ENCODE measurements around the gene OR6B2. TPM values are rescaled to one million over a fixed set of nuclear protein-coding genes. Genes with fewer than 3 reads are reported as not detected.

The OR6B2 gene
- total RNA-seq, 1 donor from 2014 or later: not detected

DNA sequence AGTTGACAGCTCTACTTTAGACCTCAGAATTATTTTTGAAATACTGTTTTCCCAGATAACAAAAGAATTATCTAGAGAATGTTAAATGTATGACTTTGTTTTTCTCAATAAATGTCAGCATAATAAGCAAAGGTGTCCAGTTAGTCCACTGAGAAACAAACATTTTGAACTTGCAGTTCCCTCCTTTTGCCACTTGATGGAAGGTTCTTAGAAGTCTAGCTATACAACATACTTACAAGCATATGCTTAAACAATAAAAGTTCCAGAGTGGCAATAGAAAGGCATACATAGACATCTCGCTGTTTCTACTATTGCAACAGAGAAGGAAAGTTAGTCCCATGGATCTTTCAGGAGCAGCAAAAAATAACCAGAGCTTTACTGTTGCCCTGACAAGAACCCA, 16.9 kb downstream of the OR6B2 start:
- Mint-ChIP-seq H3K27me3 (ENCODE audit: unreplicated experiment) (no peaks in the 10 kb centered on the region), H3K4me3 (ENCODE audit: unreplicated experiment) (no peak overlapping the region), H3K27ac (ENCODE audit: unreplicated experiment) (no peak overlapping the region), H3K9me3 (ENCODE audit: unreplicated experiment) (no peaks in the 10 kb centered on the region), H3K36me3 (ENCODE audit: unreplicated experiment) (peaks cover 57% of the 10 kb centered on the region), H3K4me1 (ENCODE audit: unreplicated experiment) (no peaks in the 10 kb centered on the region)
- TF ChIP-seq, protein P1, sequence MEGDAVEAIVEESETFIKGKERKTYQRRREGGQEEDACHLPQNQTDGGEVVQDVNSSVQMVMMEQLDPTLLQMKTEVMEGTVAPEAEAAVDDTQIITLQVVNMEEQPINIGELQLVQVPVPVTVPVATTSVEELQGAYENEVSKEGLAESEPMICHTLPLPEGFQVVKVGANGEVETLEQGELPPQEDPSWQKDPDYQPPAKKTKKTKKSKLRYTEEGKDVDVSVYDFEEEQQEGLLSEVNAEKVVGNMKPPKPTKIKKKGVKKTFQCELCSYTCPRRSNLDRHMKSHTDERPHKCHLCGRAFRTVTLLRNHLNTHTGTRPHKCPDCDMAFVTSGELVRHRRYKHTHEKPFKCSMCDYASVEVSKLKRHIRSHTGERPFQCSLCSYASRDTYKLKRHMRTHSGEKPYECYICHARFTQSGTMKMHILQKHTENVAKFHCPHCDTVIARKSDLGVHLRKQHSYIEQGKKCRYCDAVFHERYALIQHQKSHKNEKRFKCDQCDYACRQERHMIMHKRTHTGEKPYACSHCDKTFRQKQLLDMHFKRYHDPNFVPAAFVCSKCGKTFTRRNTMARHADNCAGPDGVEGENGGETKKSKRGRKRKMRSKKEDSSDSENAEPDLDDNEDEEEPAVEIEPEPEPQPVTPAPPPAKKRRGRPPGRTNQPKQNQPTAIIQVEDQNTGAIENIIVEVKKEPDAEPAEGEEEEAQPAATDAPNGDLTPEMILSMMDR (IDR thresholded peaks at IDR 0.05): peak; percentile 37
- no peak for DNase-seq (ENCODE audit: extremely low spot score, unreplicated experiment)

DNA sequence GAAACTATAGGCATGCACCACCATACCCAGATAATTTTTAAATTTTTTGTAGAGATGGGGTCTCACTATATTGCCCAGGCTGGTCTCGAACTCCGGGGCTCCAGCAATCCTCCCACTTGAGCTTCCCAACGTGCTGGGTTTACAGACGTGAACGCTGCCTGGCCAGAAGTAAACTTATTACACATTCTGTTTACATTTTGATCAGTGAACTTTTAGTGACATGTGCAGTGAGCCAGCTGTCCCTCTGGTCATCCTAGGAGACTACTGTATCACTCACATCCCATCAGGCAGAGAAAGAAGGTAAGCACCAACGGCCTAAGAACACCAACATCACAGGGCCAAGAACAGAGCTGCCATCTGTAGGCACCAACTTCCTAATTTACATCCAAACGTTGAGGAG, 27.2 kb downstream of the OR6B2 start:
- TF ChIP-seq, protein P1 (IDR thresholded peaks at IDR 0.05): no peak
- no peak overlapping the region for H3K4me3 Mint-ChIP-seq (ENCODE audit: unreplicated experiment)
- no peak for DNase-seq (ENCODE audit: extremely low spot score, unreplicated experiment)
- H3K27me3 Mint-ChIP-seq (ENCODE audit: unreplicated experiment): no peaks in the 10 kb centered on the region
- H3K4me1 Mint-ChIP-seq (ENCODE audit: unreplicated experiment): no peaks in the 10 kb centered on the region
- no peaks in the 10 kb centered on the region for H3K9me3 Mint-ChIP-seq (ENCODE audit: unreplicated experiment)
- peaks cover 27% of the 10 kb centered on the region for H3K36me3 Mint-ChIP-seq (ENCODE audit: unreplicated experiment)
- no peak overlapping the region for H3K27ac Mint-ChIP-seq (ENCODE audit: unreplicated experiment)

DNA sequence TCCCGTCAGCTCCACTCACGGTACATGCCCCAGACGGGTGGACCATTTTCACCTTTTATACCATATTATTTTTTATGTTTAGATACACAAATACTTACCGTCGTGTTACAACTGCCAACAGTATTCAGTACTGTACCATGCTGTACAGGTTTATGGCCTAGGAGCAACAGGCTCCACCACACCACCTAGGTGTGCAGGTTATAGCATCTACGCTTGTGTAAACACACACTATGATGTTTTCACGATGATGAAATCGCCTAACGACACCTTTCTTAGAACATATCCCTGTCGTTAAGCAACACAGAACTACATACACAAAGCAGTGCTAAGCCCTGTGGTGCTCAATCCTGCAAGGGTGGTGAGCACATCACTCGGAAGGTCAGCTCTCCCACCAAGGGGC, 29.6 kb downstream of the OR6B2 start:
- Mint-ChIP-seq H3K4me3 (ENCODE audit: unreplicated experiment) (no peak overlapping the region), H3K4me1 (ENCODE audit: unreplicated experiment) (peaks cover 3% of the 10 kb centered on the region), H3K9me3 (ENCODE audit: unreplicated experiment) (no peaks in the 10 kb centered on the region), H3K27me3 (ENCODE audit: unreplicated experiment) (no peaks in the 10 kb centered on the region), H3K36me3 (ENCODE audit: unreplicated experiment) (peaks cover 26% of the 10 kb centered on the region), H3K27ac (ENCODE audit: unreplicated experiment) (no peak overlapping the region)
- TF ChIP-seq, protein P1 (IDR thresholded peaks at IDR 0.05): no peak
- DNase-seq (ENCODE audit: extremely low spot score, unreplicated experiment): no peak

DNA sequence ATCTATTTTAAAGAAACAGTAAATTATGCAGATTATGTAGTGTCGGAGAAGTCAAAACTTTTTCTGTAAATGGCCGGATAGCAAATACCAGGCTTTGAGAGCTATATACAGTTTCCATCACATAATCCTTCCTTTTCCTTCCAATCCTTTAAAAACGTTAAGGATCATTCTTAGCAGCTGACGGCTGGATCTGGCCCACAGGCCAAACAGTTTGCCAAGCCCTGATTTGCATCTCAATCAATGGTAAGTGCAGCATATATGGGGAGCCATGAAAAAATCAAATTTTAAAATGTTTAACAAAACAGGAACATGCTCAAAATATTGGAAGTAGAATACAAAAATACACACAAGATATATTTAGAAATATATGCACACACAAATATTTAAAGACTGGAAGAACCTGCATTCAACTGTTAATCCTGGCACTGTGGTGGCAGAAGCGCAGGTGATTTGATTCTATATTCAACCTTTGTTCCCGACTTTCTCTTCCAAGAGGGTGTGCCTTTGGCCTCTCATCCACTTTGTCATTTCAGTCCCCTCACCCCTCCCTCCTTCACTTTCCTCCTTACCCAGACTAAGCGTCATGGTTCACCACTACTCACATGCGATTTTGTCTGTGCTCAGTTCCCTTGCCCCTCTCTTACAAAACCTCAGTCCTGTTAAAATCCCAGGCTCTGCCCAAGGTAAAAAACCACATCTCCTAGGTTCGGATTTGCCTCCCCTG, 32.4 kb downstream of the OR6B2 start:
- TF ChIP-seq, protein P1 (IDR thresholded peaks at IDR 0.05): no peak
- Mint-ChIP-seq H3K4me1 (ENCODE audit: unreplicated experiment) (peaks cover 3% of the 10 kb centered on the region), H3K27ac (ENCODE audit: unreplicated experiment) (no peak overlapping the region), H3K9me3 (ENCODE audit: unreplicated experiment) (no peaks in the 10 kb centered on the region), H3K27me3 (ENCODE audit: unreplicated experiment) (no peaks in the 10 kb centered on the region), H3K36me3 (ENCODE audit: unreplicated experiment) (peaks cover 31% of the 10 kb centered on the region), H3K4me3 (ENCODE audit: unreplicated experiment) (no peak overlapping the region)
- DNase-seq (ENCODE audit: extremely low spot score, unreplicated experiment): no peak

DNA sequence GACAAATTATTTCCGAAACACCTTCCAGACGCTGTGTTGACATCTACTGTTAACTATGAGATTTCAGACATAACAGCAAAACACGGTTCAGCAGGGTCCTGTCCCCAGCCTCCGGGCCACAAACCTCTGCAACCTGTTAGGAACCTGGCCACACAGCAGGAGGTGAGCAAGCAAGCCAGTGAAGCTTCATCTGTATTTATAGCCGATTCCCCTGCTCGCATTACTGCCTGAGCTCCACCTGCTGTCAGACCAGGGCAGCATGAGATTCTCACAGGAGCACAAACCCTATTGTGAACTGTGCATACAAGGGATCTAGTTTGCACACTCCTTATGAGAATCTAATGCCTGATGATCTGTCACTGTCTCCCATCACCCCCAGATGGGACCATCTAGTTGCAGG, 36.1 kb downstream of the OR6B2 start:
- DNase-seq (ENCODE audit: extremely low spot score, unreplicated experiment): no peak
- Mint-ChIP-seq H3K36me3 (ENCODE audit: unreplicated experiment) (peaks cover 28% of the 10 kb centered on the region), H3K27me3 (ENCODE audit: unreplicated experiment) (no peaks in the 10 kb centered on the region), H3K9me3 (ENCODE audit: unreplicated experiment) (no peaks in the 10 kb centered on the region), H3K4me1 (ENCODE audit: unreplicated experiment) (peaks cover 3% of the 10 kb centered on the region), H3K27ac (ENCODE audit: unreplicated experiment) (no peak overlapping the region), H3K4me3 (ENCODE audit: unreplicated experiment) (no peak overlapping the region)
- TF ChIP-seq, protein P1 (IDR thresholded peaks at IDR 0.05): no peak
